HepG2 (cell line): Measurements from ENCODE around the gene KRTAP10-4. TPM values are rescaled to one million over a fixed set of nuclear protein-coding genes. Genes with fewer than 3 reads are reported as not detected.

Experiments
- ATF1 ChIP-seq: IDR thresholded peaks from 2 replicates; pipeline ENCODE4 v1.6.1; 2016; ENCODE audit warnings: mild to moderate bottlenecking, control low read depth
- BHLHE40 ChIP-seq: IDR thresholded peaks from 2 replicates; pipeline ENCODE4 v1.6.1; 2011; ENCODE audit warnings: low read length, improper control_type of control experiment
- E2F2 ChIP-seq: sonication (generic); formaldehyde crosslinking; IDR thresholded peaks from 2 replicates; pipeline ENCODE4 v1.4.0; 2020; ENCODE audit warnings: missing genetic modification reagents, borderline replicate concordance
- E2F5 ChIP-seq: sonication (generic); formaldehyde crosslinking; conservative IDR thresholded peaks from 2 replicates; pipeline ENCODE4 v1.4.0; 2020; ENCODE audit warnings: missing genetic modification reagents
- FOXA3 ChIP-seq: IDR thresholded peaks from 2 replicates; pipeline ENCODE4 v1.6.1; 2016; ENCODE audit warnings: missing genetic modification reagents, missing compliant biosample characterization
- GFI1 ChIP-seq: sonication (generic); formaldehyde crosslinking; IDR thresholded peaks from 2 replicates; pipeline ENCODE4 v1.5.0; 2020; ENCODE audit warnings: missing genetic modification reagents, mild to moderate bottlenecking, borderline replicate concordance
- KDM1A ChIP-seq: IDR thresholded peaks from 2 replicates; pipeline ENCODE4 v1.6.1; 2016; ENCODE audit warnings: missing compliant biosample characterization
- NFYC ChIP-seq: IDR thresholded peaks from 2 replicates; pipeline ENCODE4 v1.6.1; 2016; ENCODE audit warnings: missing genetic modification reagents, missing compliant biosample characterization
- RFX3 ChIP-seq: IDR thresholded peaks from 2 replicates; pipeline ENCODE4 v1.6.1; 2016; ENCODE audit warnings: missing biosample characterization, missing genetic modification reagents
- SAP130 ChIP-seq: IDR thresholded peaks from 2 replicates; pipeline ENCODE4 v1.6.1; 2016; ENCODE audit warnings: low read depth
- STAT5B ChIP-seq: sonication (generic); formaldehyde crosslinking; IDR thresholded peaks from 2 replicates; pipeline ENCODE4 v1.4.0; 2020; ENCODE audit warnings: missing genetic modification reagents
- ZBED4 ChIP-seq: sonication (generic); formaldehyde crosslinking; IDR thresholded peaks from 2 replicates; pipeline ENCODE4 v1.4.0; 2020; ENCODE audit warnings: missing genetic modification reagents, borderline replicate concordance
- ZNF234 ChIP-seq: sonication (generic); formaldehyde crosslinking; conservative IDR thresholded peaks from 2 replicates; pipeline ENCODE4 v1.5.1; 2020; ENCODE audit warnings: mild to moderate bottlenecking, missing genetic modification reagents
- ZNF337 ChIP-seq: sonication (generic); formaldehyde crosslinking; IDR thresholded peaks from 2 replicates; pipeline ENCODE4 v1.5.1; 2020; ENCODE audit warnings: missing genetic modification reagents, low read depth, mild to moderate bottlenecking, borderline replicate concordance
- ZNF350 ChIP-seq: sonication (generic); formaldehyde crosslinking; IDR thresholded peaks from 2 replicates; pipeline ENCODE4 v1.4.0; 2020; ENCODE audit warnings: mild to moderate bottlenecking, low read depth, missing genetic modification reagents, borderline replicate concordance
- ZNF530 ChIP-seq: sonication (generic); formaldehyde crosslinking; IDR thresholded peaks from 2 replicates; pipeline ENCODE4 v1.5.0; 2020; ENCODE audit warnings: low read depth, mild to moderate bottlenecking, missing genetic modification reagents
- ZNF607 ChIP-seq: sonication (generic); formaldehyde crosslinking; IDR thresholded peaks from 2 replicates; pipeline ENCODE4 v1.5.1; 2020; ENCODE audit warnings: missing genetic modification reagents, mild to moderate bottlenecking, borderline replicate concordance
- ZNF670 ChIP-seq: sonication (generic); formaldehyde crosslinking; IDR thresholded peaks from 2 replicates; pipeline ENCODE4 v1.8.0; 2022; ENCODE audit warnings: mild to moderate bottlenecking, missing genetic modification reagents, borderline replicate concordance
- polyA plus RNA-seq, 8 experiments: library from polyadenylated mRNA; depleted of rRNA in 3 of 8; stranded (reverse) in 7 of 8; unstranded in 1 of 8; fragments of >200 nt; fragmentation: Illumina TruSeq in 4 of 8; extraction: Trizol in 4 of 8; gene quantifications; 2 replicates each; pipeline versions ENCODE4 v1.2.1 to v1.2.3, GENCODE V29; 2011 to 2016; ENCODE audit warnings: low read depth in 4 of 8, missing spikeins in 1 of 8, mixed read lengths in 1 of 8; ENCODE audit not compliant: insufficient read depth in 1 of 8
- total RNA-seq, 5 experiments: library from RNA; depleted of rRNA; stranded (reverse); fragments of >200 nt; fragmentation: Illumina TruSeq; extraction: Trizol; gene quantifications; 2 replicates each; pipeline ENCODE4 v1.2.3, GENCODE V29; 2016; ENCODE audit warnings: low read depth in 1 of 5
- TF ChIP-seq, protein P1 (sequence below): sonication (generic); formaldehyde crosslinking; IDR thresholded peaks from 2 replicates; pipeline ENCODE4 v1.4.0; 2020; ENCODE audit warnings: missing genetic modification reagents
- TF ChIP-seq, protein P2 (sequence below): sonication (generic); formaldehyde crosslinking; conservative IDR thresholded peaks from 2 replicates; pipeline ENCODE4 v1.8.0; 2022; ENCODE audit warnings: low read depth, missing genetic modification reagents

Gene KRTAP10-4
- total and polyA plus RNA-seq, 2 of the 13 experiments (the other 11 are each of a cell fraction or from before 2014, with no cell fraction given) = not detected

GRCh38 chr21:44593598-44594405 lies 20.3 kb downstream of the KRTAP10-4 start (continued):
- TF ChIP-seq ZNF670 (CRISPR knock-in tag) (peak; percentile 100), ZNF530 (CRISPR knock-in tag) (no peak), ZBED4 (CRISPR knock-in tag) (peak; percentile 34; the same call in 1 of the 2 replicates), GFI1 (CRISPR knock-in tag) (no peak), KDM1A (CRISPR knock-in tag) (peak; percentile 65; the same call in 1 of the 2 replicates), RFX3 (CRISPR knock-in tag) (no peak), ZNF607 (CRISPR knock-in tag) (peak; percentile 96), BHLHE40 (peak; percentile 40; the same call in 1 of the 2 replicates), NFYC (CRISPR knock-in tag) (peak; percentile 30; the same call in 1 of the 2 replicates), ZNF337 (CRISPR knock-in tag) (peak; percentile 73; the same call in 1 of the 2 replicates), SAP130 (CRISPR knock-in tag) (peak; percentile 76), STAT5B (CRISPR knock-in tag) (no peak), ZNF350 (CRISPR knock-in tag) (peak; percentile 54; the same call in 1 of the 2 replicates), E2F2 (CRISPR knock-in tag) (no peak), E2F5 (CRISPR knock-in tag) (no peak), ATF1 (CRISPR knock-in tag) (no peak), ZNF234 (no peak), FOXA3 (CRISPR knock-in tag) (peak; percentile 73)
- TF ChIP-seq, protein P1, sequence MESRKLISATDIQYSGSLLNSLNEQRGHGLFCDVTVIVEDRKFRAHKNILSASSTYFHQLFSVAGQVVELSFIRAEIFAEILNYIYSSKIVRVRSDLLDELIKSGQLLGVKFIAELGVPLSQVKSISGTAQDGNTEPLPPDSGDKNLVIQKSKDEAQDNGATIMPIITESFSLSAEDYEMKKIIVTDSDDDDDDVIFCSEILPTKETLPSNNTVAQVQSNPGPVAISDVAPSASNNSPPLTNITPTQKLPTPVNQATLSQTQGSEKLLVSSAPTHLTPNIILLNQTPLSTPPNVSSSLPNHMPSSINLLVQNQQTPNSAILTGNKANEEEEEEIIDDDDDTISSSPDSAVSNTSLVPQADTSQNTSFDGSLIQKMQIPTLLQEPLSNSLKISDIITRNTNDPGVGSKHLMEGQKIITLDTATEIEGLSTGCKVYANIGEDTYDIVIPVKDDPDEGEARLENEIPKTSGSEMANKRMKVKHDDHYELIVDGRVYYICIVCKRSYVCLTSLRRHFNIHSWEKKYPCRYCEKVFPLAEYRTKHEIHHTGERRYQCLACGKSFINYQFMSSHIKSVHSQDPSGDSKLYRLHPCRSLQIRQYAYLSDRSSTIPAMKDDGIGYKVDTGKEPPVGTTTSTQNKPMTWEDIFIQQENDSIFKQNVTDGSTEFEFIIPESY (CRISPR knock-in tag) = no peak
- TF ChIP-seq, protein P2, sequence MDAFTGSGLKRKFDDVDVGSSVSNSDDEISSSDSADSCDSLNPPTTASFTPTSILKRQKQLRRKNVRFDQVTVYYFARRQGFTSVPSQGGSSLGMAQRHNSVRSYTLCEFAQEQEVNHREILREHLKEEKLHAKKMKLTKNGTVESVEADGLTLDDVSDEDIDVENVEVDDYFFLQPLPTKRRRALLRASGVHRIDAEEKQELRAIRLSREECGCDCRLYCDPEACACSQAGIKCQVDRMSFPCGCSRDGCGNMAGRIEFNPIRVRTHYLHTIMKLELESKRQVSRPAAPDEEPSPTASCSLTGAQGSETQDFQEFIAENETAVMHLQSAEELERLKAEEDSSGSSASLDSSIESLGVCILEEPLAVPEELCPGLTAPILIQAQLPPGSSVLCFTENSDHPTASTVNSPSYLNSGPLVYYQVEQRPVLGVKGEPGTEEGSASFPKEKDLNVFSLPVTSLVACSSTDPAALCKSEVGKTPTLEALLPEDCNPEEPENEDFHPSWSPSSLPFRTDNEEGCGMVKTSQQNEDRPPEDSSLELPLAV (CRISPR knock-in tag) = no peak
